PFSK-1 (cell line): ENCODE measurements around the gene CTIF.

ENCODE experiments used
- SIN3A ChIP-seq: IDR thresholded peaks from 2 replicates; pipeline ENCODE4 v1.6.1; 2012; ENCODE audit warnings: mild to moderate bottlenecking, low read length, moderate library complexity, borderline replicate concordance; ENCODE audit not compliant: insufficient read depth
- TAF1 ChIP-seq: IDR thresholded peaks from 2 replicates; pipeline ENCODE4 v1.6.1; 2012; ENCODE audit warnings: low read length, control low read depth, borderline replicate concordance; ENCODE audit not compliant: insufficient read depth

DNA sequence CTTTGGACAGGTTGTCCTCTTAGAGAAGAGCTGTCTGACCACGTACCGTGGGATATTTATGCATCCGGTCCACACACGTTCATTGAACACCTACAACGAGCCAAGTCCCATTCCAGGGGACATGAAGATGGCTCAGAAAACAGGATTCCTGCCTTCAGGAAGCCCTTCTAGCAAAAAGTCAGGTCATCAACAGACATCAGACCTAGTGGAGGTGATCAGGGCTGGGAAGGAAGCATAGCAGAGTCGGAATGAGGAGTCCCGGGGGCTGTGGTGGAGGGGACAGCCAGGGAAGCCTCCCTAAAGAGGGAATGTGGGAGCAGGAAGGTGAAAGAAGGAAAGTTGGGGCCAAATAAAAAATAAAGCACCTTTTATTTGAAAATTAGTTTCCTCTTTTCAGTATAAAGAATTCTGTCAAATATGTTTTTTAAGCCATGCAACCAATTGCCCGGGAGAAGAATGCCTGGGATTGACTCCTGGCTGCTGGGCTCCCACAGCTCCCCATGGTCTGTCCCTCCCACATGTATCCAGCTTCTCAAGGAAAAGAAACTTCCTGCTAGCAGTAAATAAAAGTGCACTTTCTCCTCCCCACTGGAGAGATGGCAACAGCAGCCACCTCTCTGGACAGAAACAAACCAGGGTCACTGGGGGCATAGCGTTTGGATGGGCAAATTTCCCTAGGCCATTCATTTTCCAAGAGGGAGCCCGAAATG is 267.1 kb downstream of the CTIF start:
- TF ChIP-seq TAF1, result no peak
- TF ChIP-seq SIN3A, result no peak
